ENCODE results near the gene SPACA9.

Gene SPACA9

DNA sequence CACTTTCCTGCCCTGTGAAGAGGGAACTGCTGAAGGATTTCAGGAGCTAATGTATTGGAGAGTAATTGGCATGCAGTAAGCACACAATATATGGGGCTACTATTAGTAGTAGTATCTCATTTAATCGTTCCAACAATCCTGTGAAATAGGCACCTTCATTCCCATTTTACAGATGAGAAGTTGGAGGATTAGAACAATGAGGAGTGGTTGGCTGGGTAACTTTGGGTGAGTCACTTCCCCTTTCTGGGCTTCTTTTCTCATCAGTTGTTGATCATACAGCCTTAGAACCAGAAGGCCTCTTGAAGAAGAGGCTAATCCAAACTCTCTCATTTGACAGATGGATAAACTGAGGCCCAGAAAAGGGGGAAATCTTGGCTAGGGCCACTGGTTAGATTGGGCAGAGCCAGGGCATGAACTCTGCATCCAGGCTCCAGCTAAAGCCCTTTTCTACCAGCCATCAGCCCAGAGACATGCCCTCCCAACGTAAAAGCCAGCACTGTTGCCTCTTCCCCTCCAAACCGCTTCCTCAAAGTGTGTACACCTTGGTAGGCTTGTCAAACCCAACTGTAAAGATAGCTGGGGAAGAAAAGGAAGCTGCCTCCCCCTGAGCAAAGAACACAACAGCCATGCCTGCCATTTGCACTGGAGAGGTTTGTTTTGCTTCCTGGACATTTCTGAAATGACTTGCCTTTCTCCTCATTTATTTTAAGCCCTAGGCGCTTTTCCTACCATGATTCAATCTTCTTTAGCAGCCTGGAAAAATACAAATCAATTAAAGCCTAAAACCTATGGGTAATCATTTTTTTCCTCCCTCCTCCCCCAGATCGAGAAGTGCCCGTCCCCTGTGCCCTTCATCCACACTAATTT, 992 bp downstream of the SPACA9 start:
- no peaks in the 10 kb centered on the region; the same call in 1 of the 2 replicates for H3K27me3 ChIP-seq (ENCODE audit: control insufficient read depth, insufficient read depth, low read length)
- WGBS (ENCODE audit: insufficient coverage, insufficient read length), result no CpG with 5 or more reads among the region's 6 CpGs
- DNase-seq (ENCODE audit: low read depth, low spot score), result no peak

DNA sequence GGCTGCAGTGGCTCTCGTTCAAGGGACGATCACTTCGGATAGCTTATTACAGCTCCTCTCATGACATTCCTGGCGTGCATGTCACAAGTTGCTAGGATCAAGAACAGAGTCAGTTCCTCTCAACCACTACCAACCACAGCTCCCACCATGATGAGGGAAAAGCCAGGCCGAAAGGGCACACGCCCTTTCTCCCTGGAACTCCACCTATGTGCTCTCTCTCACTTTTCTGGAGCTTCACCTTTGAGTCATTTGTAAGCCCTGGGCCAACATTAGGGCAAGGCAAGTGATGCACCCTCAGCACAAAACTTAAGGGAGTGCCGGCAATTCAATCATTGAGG, 1.6 kb downstream of the SPACA9 start:
- no peaks in the 10 kb centered on the region for H3K9me3 ChIP-seq (ENCODE audit: control insufficient read depth, insufficient read depth, low read length)
- no peaks in the 10 kb centered on the region; the same call in 1 of the 2 replicates for H3K27me3 ChIP-seq (ENCODE audit: control insufficient read depth, insufficient read depth, low read length)
- no peaks in the 10 kb centered on the region for H3K36me3 ChIP-seq (ENCODE audit: control insufficient read depth, insufficient read depth, low read length)
- WGBS (ENCODE audit: insufficient coverage, insufficient read length), result no CpG with 5 or more reads among the region's 7 CpGs
- H3K27ac ChIP-seq (ENCODE audit: low read length), result no peak overlapping the region
- no peak for DNase-seq (ENCODE audit: low read depth, low spot score)
- H3K4me3 ChIP-seq (ENCODE audit: low read length), result no peak overlapping the region
- H3K4me1 ChIP-seq (ENCODE audit: control insufficient read depth, insufficient read depth, low read length), result no peaks in the 10 kb centered on the region

More for the DNA sequence above, 992 bp downstream of the SPACA9 start:
- H3K27ac ChIP-seq (ENCODE audit: low read length), result no peak overlapping the region
- no peaks in the 10 kb centered on the region for H3K36me3 ChIP-seq (ENCODE audit: control insufficient read depth, insufficient read depth, low read length)
- no peak overlapping the region for H3K4me3 ChIP-seq (ENCODE audit: low read length)
- no peaks in the 10 kb centered on the region for H3K9me3 ChIP-seq (ENCODE audit: control insufficient read depth, insufficient read depth, low read length)
- H3K4me1 ChIP-seq (ENCODE audit: control insufficient read depth, insufficient read depth, low read length), result no peaks in the 10 kb centered on the region

DNA sequence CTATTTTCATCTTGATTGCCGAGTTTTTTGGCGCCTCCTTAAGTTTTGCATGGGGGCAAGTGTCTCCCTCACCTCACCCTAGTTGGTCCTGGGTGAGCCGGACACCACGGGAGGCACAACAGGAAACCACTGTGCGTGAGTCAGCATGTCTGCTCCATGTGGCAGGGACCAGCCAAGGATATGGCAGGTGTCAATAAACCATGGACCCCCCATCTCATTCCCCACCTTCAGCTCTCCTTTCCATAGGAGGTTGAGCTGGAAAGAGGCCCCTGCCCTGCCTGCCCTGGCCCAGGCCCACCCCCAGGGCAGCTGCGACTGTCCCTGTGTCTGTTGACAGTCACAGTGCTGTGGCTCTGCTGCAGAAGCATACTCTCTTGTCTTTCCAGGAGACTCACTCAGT, 3.1 kb downstream of the SPACA9 start:
- DNase-seq (ENCODE audit: low read depth, low spot score), result no peak
- Histone ChIP-seq H3K4me3 (ENCODE audit: low read length) (no peak overlapping the region), H3K27ac (ENCODE audit: low read length) (no peak overlapping the region), H3K9me3 (ENCODE audit: control insufficient read depth, insufficient read depth, low read length) (no peaks in the 10 kb centered on the region), H3K4me1 (ENCODE audit: control insufficient read depth, insufficient read depth, low read length) (no peaks in the 10 kb centered on the region), H3K36me3 (ENCODE audit: control insufficient read depth, insufficient read depth, low read length) (no peaks in the 10 kb centered on the region), H3K27me3 (ENCODE audit: control insufficient read depth, insufficient read depth, low read length) (no peaks in the 10 kb centered on the region; the same call in 1 of the 2 replicates)
- no CpG with 5 or more reads among the region's 6 CpGs for WGBS (ENCODE audit: insufficient coverage, insufficient read length)

DNA sequence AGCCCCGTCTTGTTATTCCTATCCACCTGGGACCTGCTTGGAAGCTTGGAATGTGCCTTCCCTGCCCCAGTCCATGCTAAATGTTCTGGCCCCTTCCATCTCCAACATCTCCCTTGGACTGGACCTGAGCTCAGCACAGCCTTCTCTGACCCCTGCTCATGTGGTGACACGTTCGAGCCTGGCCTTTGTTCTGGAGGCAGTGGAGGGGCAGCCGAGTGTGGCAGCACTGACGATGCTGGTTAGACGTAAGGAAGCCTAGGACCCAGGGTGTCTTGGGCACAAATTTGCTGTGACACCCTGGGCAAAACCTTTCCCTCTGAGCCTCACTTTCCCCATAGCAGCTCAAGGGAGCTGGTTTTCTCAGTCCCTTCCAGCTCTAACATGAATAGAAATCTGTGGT, 3.9 kb downstream of the SPACA9 start:
- Histone ChIP-seq H3K9me3 (ENCODE audit: control insufficient read depth, insufficient read depth, low read length) (no peaks in the 10 kb centered on the region), H3K36me3 (ENCODE audit: control insufficient read depth, insufficient read depth, low read length) (no peaks in the 10 kb centered on the region), H3K27me3 (ENCODE audit: control insufficient read depth, insufficient read depth, low read length) (no peaks in the 10 kb centered on the region), H3K4me1 (ENCODE audit: control insufficient read depth, insufficient read depth, low read length) (no peaks in the 10 kb centered on the region), H3K27ac (ENCODE audit: low read length) (no peak overlapping the region), H3K4me3 (ENCODE audit: low read length) (no peak overlapping the region)
- DNase-seq (ENCODE audit: low read depth, low spot score), result no peak
- no CpG with 5 or more reads among the region's 6 CpGs for WGBS (ENCODE audit: insufficient coverage, insufficient read length)

DNA sequence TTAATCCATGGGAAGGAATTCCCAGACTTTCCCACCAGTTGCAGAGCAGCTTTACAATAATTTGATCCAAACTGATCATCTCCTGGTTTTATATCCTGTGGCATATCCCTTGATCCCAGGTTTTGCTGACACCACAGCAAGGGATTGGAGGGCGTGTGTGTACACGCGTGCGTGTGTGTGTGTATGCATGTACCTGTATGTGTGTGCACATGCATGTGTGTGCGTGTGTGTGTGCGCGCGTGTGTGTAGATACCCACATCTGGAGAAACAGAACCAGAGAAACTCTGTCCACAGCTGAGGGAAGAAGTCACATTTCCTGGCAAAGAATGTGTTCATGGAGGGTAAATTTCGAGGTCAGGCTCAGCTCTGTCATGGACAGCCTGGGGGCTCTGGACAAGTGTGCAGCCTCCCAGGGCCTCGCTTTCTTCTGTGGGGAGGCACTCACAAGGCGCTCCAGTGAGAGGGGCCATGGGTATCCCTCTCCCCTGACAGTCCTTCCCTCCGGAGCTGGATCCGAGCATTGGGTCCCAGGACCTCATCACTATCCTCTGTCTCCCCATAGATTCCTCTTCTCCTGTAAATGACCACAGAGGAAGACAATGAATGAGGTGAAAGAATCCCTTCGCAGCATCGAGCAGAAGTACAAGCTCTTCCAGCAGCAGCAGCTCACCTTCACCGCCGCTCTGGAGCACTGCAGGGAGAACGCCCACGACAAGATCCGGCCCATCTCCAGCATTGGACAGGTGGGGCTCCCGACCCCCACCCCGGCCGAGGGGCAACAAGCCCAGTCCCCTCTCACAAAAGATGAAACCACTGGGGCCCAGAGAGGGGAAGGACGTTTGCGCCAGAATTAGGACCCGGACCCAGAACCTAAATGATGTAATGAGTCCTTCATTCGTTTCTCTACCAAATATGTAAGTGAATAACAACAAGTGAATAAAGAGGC, 4.9 kb downstream of the SPACA9 start:
- no CpG with 5 or more reads among the region's 27 CpGs for WGBS (ENCODE audit: insufficient coverage, insufficient read length)
- Histone ChIP-seq H3K27me3 (ENCODE audit: control insufficient read depth, insufficient read depth, low read length) (no peaks in the 10 kb centered on the region), H3K4me3 (ENCODE audit: low read length) (no peak overlapping the region), H3K27ac (ENCODE audit: low read length) (no peak overlapping the region), H3K36me3 (ENCODE audit: control insufficient read depth, insufficient read depth, low read length) (no peaks in the 10 kb centered on the region), H3K9me3 (ENCODE audit: control insufficient read depth, insufficient read depth, low read length) (no peaks in the 10 kb centered on the region), H3K4me1 (ENCODE audit: control insufficient read depth, insufficient read depth, low read length) (no peaks in the 10 kb centered on the region)
- no peak for DNase-seq (ENCODE audit: low read depth, low spot score)

DNA sequence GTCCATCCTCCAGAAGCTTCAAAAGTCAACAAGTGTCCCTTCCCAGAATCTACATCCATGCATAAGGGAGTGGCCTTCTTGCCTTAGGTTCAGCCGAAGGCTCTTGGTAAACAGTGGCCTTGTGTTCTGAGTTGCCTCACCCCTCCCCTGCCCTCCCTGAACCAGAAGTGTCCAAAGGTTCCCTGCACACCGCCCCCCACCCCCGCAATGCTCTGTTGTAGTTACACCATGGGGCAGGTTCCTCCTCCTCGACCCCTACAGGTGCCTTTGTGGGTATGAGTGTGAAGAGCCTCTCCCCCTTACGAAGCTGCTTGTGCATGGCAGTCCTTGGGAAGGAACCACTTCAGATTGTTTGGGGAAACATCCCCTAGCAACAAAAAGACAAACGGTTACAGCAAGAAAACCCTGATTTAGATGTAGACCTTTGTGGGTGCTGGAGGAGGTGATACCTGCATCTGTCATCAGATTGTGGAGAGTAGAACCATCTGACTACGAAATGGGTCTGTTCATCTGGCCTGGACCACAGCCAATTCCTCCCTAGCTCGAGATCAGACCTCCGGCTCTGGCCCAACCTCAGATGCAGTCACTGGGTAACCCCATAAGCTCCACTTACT, 7.1 kb downstream of the SPACA9 start:
- no peaks in the 10 kb centered on the region for H3K9me3 ChIP-seq (ENCODE audit: control insufficient read depth, insufficient read depth, low read length)
- DNase-seq (ENCODE audit: low read depth, low spot score), result no peak

DNA sequence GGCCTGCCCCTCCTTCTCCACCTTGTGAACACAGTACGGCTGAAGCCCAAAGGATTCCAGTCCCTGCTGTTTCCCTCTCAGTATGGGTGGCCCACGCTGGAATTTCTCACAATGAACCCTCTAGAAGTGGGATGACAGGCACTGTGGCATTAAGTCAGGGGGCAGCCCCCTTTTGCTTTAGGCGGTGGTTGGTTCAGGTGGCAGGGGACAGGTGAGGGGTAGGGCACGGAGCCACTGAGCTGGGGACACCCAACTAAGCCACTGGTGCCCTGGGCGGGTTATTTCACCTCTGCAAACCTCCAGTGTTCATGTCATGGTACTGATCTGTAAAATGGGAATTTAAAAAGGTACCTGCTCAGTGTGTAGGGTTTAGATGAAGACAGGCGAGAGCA, 7.6 kb downstream of the SPACA9 start:
- no peak overlapping the region for H3K27ac ChIP-seq (ENCODE audit: low read length)
- H3K27me3 ChIP-seq (ENCODE audit: control insufficient read depth, insufficient read depth, low read length), result no peaks in the 10 kb centered on the region
- H3K4me1 ChIP-seq (ENCODE audit: control insufficient read depth, insufficient read depth, low read length), result no peaks in the 10 kb centered on the region
- DNase-seq (ENCODE audit: low read depth, low spot score), result no peak
- H3K36me3 ChIP-seq (ENCODE audit: control insufficient read depth, insufficient read depth, low read length), result no peaks in the 10 kb centered on the region
- whole genome bisulfite sequencing (ENCODE audit: insufficient coverage, insufficient read length), result no CpG with 5 or more reads among the region's 6 CpGs
- H3K4me3 ChIP-seq (ENCODE audit: low read length), result no peak overlapping the region
- H3K9me3 ChIP-seq (ENCODE audit: control insufficient read depth, insufficient read depth, low read length), result no peaks in the 10 kb centered on the region

More for the DNA sequence above, 7.1 kb downstream of the SPACA9 start:
- Histone ChIP-seq H3K36me3 (ENCODE audit: control insufficient read depth, insufficient read depth, low read length) (no peaks in the 10 kb centered on the region), H3K27ac (ENCODE audit: low read length) (no peak overlapping the region), H3K4me1 (ENCODE audit: control insufficient read depth, insufficient read depth, low read length) (no peaks in the 10 kb centered on the region), H3K27me3 (ENCODE audit: control insufficient read depth, insufficient read depth, low read length) (no peaks in the 10 kb centered on the region), H3K4me3 (ENCODE audit: low read length) (no peak overlapping the region)
- no CpG with 5 or more reads among the region's 9 CpGs for WGBS (ENCODE audit: insufficient coverage, insufficient read length)

DNA sequence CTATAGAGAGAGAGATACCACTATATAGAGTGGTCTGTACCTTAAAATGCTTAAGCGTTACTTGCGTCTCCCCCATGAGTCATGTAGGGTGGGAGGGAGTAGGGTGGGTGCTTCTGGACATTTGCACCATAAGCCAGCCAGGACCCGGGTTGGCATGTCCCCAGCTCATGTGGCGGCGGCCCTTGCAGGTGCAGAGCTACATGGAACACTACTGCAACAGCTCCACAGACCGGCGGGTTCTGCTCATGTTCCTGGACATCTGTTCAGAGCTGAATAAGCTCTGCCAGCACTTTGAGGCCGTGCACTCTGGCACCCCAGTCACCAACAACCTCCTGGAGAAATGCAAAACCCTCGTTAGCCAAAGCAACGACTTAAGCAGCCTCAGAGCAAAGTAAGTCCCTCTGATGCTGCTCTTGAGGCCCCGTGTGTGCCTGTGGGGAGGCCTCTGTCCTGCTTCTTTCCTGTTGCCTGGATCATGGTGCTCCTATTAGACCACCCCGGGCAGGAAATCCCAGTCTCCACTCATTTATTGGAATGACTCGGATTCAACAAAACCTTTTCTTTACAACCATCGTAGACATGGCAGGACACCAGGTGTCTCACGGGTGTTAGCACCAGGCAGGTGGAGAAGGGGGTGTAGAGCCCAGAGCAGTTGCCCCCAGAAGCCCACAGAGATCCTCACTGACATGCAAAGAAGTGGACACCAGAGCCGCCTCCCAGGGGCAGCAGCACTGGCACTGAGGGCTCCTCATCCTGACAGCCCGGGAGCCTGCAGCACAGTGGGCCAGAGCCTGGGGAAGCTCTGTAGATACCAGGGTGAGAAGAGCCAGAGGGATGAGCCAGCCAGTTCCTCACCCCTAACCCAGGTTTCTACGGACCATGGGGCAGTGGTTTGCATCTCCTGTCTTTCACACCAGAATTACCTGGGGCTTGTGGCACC, 8.8 kb downstream of the SPACA9 start:
- DNase-seq (ENCODE audit: low read depth, low spot score), result no peak
- no peak overlapping the region for H3K27ac ChIP-seq (ENCODE audit: low read length)
- H3K4me1 ChIP-seq (ENCODE audit: control insufficient read depth, insufficient read depth, low read length), result no peaks in the 10 kb centered on the region; the same call in 1 of the 2 replicates
- H3K36me3 ChIP-seq (ENCODE audit: control insufficient read depth, insufficient read depth, low read length), result no peaks in the 10 kb centered on the region
- no peak overlapping the region for H3K4me3 ChIP-seq (ENCODE audit: low read length)
- no CpG with 5 or more reads among the region's 18 CpGs for WGBS (ENCODE audit: insufficient coverage, insufficient read length)
- H3K27me3 ChIP-seq (ENCODE audit: control insufficient read depth, insufficient read depth, low read length), result no peaks in the 10 kb centered on the region
- no peaks in the 10 kb centered on the region for H3K9me3 ChIP-seq (ENCODE audit: control insufficient read depth, insufficient read depth, low read length)

DNA sequence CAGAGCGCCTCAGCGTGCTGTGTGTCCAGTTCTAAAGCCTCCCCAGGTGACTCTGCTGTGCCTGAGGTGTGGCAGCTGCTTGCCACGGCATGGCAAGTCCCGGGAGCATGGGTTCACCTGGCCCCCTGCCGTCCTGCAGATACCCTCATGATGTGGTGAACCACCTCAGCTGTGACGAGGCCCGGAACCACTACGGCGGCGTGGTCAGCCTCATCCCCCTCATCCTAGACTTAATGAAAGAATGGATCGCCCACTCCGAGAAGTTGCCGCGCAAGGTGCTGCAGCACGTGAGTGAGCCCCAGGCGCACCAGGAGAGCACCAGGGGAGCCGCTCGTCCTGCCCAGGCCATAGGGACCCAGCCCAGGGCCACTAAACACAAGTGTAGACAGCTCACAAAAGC, 9.5 kb downstream of the SPACA9 start:
- no peak for DNase-seq (ENCODE audit: low read depth, low spot score)
- no CpG with 5 or more reads among the region's 18 CpGs for WGBS (ENCODE audit: insufficient coverage, insufficient read length)
- Histone ChIP-seq H3K36me3 (ENCODE audit: control insufficient read depth, insufficient read depth, low read length) (no peaks in the 10 kb centered on the region), H3K9me3 (ENCODE audit: control insufficient read depth, insufficient read depth, low read length) (no peaks in the 10 kb centered on the region), H3K4me1 (ENCODE audit: control insufficient read depth, insufficient read depth, low read length) (no peaks in the 10 kb centered on the region; the same call in 1 of the 2 replicates), H3K4me3 (ENCODE audit: low read length) (no peak overlapping the region), H3K27me3 (ENCODE audit: control insufficient read depth, insufficient read depth, low read length) (no peaks in the 10 kb centered on the region), H3K27ac (ENCODE audit: low read length) (no peak overlapping the region)
